Lower leg skin (tissue), 3 donors: ENCODE measurements around the gene PRTG.

Source experiments
- POLR2A ChIP-seq, 2 donors: fragments of 450-650 bp; IDR thresholded peaks; one replicate each; pipeline ENCODE4 v1.6.1; 2016 to 2017; ENCODE audit warnings: antibody characterized with exemption in 2 of 2, mild to moderate bottlenecking in 1 of 2, moderate library complexity in 1 of 2
- TF ChIP-seq, protein P1 (sequence below), 3 donors: fragments of 450-650 bp; IDR thresholded peaks; one replicate each; pipeline ENCODE4 v1.5.1; 2016; ENCODE audit warnings: antibody characterized with exemption in 3 of 3, mild to moderate bottlenecking in 3 of 3, moderate library complexity in 2 of 3

DNA sequence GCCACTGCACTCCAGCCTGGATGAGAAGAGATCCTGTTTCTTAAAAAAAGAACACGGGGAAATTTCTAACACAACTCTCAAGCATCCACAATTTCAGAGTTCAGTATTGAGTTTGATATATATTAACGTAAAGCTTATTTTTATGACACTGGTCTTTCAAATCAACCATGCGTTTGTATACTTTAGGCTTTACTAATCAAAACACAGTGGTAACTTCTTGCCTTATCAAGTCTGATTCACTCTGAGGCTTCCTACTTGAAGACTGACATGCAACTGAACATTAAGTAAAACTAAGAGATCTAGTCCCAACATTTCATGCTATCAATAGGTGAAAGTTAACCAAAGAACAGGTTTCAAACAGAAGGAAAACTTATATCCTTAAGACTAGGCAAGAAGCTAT, 46.7 kb downstream of the PRTG start:
- TF ChIP-seq, protein P1, sequence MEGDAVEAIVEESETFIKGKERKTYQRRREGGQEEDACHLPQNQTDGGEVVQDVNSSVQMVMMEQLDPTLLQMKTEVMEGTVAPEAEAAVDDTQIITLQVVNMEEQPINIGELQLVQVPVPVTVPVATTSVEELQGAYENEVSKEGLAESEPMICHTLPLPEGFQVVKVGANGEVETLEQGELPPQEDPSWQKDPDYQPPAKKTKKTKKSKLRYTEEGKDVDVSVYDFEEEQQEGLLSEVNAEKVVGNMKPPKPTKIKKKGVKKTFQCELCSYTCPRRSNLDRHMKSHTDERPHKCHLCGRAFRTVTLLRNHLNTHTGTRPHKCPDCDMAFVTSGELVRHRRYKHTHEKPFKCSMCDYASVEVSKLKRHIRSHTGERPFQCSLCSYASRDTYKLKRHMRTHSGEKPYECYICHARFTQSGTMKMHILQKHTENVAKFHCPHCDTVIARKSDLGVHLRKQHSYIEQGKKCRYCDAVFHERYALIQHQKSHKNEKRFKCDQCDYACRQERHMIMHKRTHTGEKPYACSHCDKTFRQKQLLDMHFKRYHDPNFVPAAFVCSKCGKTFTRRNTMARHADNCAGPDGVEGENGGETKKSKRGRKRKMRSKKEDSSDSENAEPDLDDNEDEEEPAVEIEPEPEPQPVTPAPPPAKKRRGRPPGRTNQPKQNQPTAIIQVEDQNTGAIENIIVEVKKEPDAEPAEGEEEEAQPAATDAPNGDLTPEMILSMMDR (IDR thresholded peaks at IDR 0.05), result no peak
- no peak for TF ChIP-seq POLR2A (IDR thresholded peaks at IDR 0.05)
